GM12878 (cell line): Measurements from ENCODE around the gene BBX.

ENCODE experiments used
- GATAD2B ChIP-seq: fragments of 450-650 bp; conservative IDR thresholded peaks from 2 replicates; pipeline ENCODE4 v1.6.1; 2017; ENCODE audit warnings: low read depth, mild to moderate bottlenecking, moderate library complexity
- JUNB ChIP-seq: IDR thresholded peaks from 2 replicates; pipeline ENCODE4 v1.6.1; 2016; ENCODE audit warnings: antibody characterized with exemption, mild to moderate bottlenecking
- NFIC ChIP-seq: IDR thresholded peaks from 2 replicates; pipeline ENCODE4 v1.6.1; 2012; ENCODE audit warnings: low read depth, mild to moderate bottlenecking, inconsistent platforms, low read length, moderate library complexity
- POLR2A ChIP-seq: IDR thresholded peaks from 2 replicates; pipeline ENCODE4 v1.6.1; 2011; ENCODE audit warnings: low read depth, mild to moderate bottlenecking, low read length
- ZNF274 ChIP-seq: IDR thresholded peaks from one replicate; pipeline ENCODE4 v1.8.0; 2011; ENCODE audit not compliant: insufficient read length, insufficient read depth
- TF ChIP-seq, protein P1 (sequence below), 3 experiments: IDR thresholded peaks in 2 of 3; conservative IDR thresholded peaks in 1 of 3; 2 replicates each; pipeline ENCODE4 v1.5.1; 2011; ENCODE audit warnings: low read depth in 3 of 3, low read length in 3 of 3, mild to moderate bottlenecking in 3 of 3, control low read depth in 2 of 3, moderate library complexity in 2 of 3, inconsistent platforms in 1 of 3, mixed read lengths in 1 of 3; ENCODE audit not compliant: control insufficient read depth in 2 of 3, insufficient read depth in 1 of 3; ENCODE audit errors: extremely low read depth in 1 of 3
- TF ChIP-seq, protein P2 (sequence below): IDR thresholded peaks from 2 replicates; pipeline ENCODE4 v1.6.1; 2012; ENCODE audit warnings: mild to moderate bottlenecking, low read depth, low read length

GRCh38 chr3:107710851-107711250, 188.1 kb downstream of the BBX start:
- no peak for TF ChIP-seq GATAD2B
- TF ChIP-seq POLR2A: no peak
- TF ChIP-seq, protein P1, sequence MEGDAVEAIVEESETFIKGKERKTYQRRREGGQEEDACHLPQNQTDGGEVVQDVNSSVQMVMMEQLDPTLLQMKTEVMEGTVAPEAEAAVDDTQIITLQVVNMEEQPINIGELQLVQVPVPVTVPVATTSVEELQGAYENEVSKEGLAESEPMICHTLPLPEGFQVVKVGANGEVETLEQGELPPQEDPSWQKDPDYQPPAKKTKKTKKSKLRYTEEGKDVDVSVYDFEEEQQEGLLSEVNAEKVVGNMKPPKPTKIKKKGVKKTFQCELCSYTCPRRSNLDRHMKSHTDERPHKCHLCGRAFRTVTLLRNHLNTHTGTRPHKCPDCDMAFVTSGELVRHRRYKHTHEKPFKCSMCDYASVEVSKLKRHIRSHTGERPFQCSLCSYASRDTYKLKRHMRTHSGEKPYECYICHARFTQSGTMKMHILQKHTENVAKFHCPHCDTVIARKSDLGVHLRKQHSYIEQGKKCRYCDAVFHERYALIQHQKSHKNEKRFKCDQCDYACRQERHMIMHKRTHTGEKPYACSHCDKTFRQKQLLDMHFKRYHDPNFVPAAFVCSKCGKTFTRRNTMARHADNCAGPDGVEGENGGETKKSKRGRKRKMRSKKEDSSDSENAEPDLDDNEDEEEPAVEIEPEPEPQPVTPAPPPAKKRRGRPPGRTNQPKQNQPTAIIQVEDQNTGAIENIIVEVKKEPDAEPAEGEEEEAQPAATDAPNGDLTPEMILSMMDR (IDR thresholded peaks at IDR 0.05 in 2 of 3, conservative IDR thresholded peaks at IDR 0.05 in 1 of 3; ENCODE audit: control insufficient read depth in 2 of 3, extremely low read depth in 1 of 3, insufficient read depth in 1 of 3, low read depth in 3 of 3, low read length in 3 of 3): no peak
- TF ChIP-seq, protein P2, sequence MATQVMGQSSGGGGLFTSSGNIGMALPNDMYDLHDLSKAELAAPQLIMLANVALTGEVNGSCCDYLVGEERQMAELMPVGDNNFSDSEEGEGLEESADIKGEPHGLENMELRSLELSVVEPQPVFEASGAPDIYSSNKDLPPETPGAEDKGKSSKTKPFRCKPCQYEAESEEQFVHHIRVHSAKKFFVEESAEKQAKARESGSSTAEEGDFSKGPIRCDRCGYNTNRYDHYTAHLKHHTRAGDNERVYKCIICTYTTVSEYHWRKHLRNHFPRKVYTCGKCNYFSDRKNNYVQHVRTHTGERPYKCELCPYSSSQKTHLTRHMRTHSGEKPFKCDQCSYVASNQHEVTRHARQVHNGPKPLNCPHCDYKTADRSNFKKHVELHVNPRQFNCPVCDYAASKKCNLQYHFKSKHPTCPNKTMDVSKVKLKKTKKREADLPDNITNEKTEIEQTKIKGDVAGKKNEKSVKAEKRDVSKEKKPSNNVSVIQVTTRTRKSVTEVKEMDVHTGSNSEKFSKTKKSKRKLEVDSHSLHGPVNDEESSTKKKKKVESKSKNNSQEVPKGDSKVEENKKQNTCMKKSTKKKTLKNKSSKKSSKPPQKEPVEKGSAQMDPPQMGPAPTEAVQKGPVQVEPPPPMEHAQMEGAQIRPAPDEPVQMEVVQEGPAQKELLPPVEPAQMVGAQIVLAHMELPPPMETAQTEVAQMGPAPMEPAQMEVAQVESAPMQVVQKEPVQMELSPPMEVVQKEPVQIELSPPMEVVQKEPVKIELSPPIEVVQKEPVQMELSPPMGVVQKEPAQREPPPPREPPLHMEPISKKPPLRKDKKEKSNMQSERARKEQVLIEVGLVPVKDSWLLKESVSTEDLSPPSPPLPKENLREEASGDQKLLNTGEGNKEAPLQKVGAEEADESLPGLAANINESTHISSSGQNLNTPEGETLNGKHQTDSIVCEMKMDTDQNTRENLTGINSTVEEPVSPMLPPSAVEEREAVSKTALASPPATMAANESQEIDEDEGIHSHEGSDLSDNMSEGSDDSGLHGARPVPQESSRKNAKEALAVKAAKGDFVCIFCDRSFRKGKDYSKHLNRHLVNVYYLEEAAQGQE: no peak
- no peak for TF ChIP-seq ZNF274
- TF ChIP-seq NFIC: no peak
- no peak for TF ChIP-seq JUNB
